ENCODE measurements around the gene MED1.

- no peak for TF ChIP-seq CTCF (IDR thresholded peaks at IDR 0.05)
- 0 out of 2 replicates have a peak, but pooled peaks have one; percentile 41 for TF ChIP-seq TCF7L2 (IDR thresholded peaks at IDR 0.05; ENCODE audit: low read depth, low read length)
- TF ChIP-seq POLR2AphosphoS5 (IDR thresholded peaks at IDR 0.05; ENCODE audit: low read depth, low read length), result no peak
- no peak for TF ChIP-seq SIN3A (IDR thresholded peaks at IDR 0.05; ENCODE audit: borderline replicate concordance, insufficient read depth, low read depth, low read length)
These were observed 11.0 kb upstream of the MED1 start for GRCh38 chr17:39461926-39462569.

All from Panc1 (cell line).